Stimulated activated CD4-positive, alpha-beta T cell treated with anti-CD3 and anti-CD28 coated beads, Interleukin-15, amount 100 ng/mL, for 1 hour (primary cell): Measurements from ENCODE around the gene TMIE.

ENCODE experiments used
- DNase-seq, 2 donors: peaks; one replicate each; pipeline ENCODE4 v3.0.0-alpha.2; 2020; ENCODE audit warnings: low read depth in 1 of 2, low spot score in 1 of 2

TMIE gene, protein sequence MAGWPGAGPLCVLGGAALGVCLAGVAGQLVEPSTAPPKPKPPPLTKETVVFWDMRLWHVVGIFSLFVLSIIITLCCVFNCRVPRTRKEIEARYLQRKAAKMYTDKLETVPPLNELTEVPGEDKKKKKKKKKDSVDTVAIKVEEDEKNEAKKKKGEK

DNA sequence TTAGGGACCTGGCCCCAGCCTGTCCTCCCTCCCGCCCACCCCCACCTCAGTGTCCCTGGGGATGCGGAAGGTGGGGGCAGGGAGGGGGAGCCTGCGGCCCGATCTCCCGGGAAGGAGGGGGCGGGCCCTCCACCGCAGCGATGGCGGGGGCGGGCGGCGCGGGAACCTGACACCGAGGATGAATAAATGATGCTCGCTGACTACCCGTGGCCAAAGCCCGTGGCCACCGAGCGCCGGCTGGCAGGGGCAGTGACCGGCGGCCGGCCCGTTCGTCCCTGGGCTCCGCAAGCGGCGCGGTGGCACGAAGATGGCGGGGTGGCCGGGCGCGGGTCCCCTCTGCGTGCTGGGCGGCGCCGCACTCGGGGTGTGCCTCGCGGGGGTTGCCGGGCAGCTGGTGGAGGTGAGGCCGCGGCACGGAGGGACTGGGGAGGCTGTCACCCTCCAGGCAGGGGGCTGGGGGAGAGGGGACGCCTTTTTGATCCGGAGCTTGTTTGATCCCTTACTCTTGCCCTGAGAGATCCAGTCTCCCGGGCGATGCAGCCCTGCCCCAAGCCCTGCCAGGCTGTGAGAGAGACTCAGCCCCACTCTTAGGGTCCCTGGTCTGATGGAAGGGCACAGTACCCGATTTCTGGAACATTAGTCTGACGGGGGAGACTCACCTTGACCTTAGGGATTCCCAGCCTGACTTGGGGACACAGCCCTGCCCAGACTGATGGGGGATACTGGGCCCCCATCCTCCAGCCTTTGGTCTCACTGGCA lies at the start of gene TMIE:
Gene TMIE (plus strand): TSS at position 212 of the 759 bp plus-strand sequence. CDS start 96 bp downstream, at position 308.
- no peak for DNase-seq

DNA sequence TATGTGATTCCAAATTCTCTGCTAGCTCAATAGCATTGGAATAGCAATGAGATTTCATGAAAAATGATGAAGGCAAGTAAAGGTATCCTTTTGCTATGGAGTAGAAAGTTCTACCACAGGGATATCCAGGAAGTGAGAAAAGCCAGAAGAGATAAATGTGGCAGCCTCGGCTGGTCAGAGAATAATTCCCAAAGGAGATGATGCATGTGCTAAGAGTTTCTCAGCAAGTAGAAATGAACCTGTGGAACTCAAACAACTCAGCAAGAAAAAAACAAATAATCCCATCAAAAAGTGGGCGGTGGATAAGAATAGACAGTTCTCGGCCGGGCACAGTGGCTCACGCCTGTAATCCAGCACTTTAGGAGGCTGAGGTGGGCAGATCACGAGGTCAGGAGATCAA lies 45.9 kb upstream of the TMIE start:
- no peak for DNase-seq

GRCh38 chr3:46656778-46657556 lies 44.2 kb upstream of the TMIE start:
- DNase-seq: no peak

- no peak for DNase-seq
Observed at GRCh38 chr3:46659285-46659684, 41.9 kb upstream of the TMIE start.

GRCh38 chr3:46660003-46660402 lies 41.2 kb upstream of the TMIE start:
- DNase-seq: no peak

DNA sequence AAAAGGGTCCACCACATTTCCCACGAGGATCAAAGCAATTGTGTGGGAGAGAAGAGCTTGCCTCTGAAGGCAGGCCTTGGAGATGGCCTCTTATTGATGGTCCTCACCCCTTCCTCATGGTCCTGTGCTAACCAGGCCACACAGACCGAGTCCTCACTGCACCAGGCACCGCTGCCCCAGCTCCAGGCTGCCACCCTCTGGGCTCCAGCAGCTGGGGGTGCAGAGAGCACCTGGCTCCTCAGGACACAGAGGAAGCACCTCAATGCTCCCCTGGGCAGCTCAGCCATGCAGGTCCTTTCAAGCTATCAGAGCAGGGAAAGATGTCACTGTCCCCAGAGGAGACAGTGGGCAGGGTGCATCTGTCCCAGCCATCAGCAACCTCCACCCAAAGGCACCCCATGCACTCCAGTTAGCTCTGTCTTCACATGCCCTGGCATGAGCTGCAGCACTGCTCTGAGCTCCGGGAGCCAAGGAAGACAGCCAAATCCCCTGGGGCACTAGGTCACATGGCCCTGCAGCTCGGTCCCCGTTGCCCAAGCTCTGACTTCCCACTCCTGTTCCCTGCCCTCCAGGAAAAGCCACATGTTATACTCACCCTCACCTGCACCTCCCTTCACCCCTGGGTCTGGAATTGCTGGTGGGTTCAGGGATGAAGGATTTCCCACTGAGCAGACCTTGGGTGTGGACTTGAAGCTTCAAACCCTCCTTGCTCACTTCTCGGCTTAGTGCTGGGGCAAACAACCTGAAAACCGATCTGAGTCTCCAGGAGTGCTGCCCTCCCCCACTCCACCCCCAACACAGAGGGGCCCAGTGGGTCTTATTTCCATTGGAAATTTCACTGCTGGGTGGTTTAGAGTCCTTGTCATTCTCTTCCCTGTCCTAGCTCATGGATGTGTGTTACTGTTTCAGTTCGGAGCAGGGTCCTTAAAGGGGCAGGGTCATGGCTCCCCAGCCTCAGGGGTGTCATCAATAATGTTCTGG lies 40.4 kb upstream of the TMIE start:
- no peak for DNase-seq

DNA sequence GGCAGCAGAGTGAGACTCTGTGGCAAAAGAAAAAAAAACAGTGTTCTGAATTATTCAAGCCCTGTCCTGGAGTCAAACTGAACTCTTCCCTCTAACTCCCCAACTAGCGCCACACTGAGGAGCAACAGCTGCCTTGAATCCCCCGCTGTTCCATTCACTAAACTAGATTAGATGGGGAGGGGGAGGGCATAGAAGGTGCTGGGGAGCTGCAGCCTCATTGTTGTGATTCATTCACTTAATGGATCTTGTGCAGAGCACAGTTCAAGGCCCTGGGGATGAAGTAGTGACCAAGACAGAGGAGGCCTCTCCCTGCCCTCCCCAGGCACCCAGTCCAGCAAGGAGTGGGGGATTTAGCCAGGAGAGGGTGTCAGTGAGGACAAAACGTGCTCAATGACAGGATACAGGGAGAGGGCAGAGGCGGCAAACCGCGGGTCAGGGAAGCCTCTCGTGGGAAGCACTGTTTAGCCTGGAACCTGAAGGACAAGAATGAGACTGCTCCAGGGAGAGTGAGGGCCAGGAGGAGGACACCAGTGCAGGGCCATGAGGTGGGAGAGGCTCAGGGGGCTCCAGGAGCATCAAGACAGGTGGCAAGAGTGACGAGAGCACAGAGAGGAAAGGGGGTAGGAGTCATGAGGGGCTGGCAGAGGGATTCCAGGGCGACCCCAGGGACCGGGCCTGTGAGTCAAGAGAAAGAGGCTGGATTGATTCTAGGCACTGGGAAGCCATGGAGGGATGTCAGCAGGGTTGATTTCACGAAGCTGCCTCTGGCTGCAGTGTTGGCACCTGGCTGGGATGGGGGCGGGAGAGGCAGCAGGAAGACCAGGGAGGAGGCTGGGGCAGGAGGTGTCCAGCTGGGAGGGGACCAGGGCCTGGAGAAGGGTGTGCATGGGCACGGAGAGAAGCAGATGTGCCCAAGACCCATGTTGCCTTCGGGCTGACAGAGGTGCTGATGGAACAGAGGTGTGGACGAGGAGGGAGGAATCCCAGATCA lies 39.1 kb upstream of the TMIE start:
- no peak for DNase-seq

- no peak for DNase-seq
Observed at GRCh38 chr3:46662771-46663551, 38.2 kb upstream of the TMIE start.

GRCh38 chr3:46663591-46664135 lies 37.5 kb upstream of the TMIE start:
- no peak for DNase-seq

GRCh38 chr3:46664188-46664970 lies 36.8 kb upstream of the TMIE start:
- DNase-seq: no peak

- DNase-seq: no peak
Observed at GRCh38 chr3:46664971-46665762, 36.0 kb upstream of the TMIE start.

DNA sequence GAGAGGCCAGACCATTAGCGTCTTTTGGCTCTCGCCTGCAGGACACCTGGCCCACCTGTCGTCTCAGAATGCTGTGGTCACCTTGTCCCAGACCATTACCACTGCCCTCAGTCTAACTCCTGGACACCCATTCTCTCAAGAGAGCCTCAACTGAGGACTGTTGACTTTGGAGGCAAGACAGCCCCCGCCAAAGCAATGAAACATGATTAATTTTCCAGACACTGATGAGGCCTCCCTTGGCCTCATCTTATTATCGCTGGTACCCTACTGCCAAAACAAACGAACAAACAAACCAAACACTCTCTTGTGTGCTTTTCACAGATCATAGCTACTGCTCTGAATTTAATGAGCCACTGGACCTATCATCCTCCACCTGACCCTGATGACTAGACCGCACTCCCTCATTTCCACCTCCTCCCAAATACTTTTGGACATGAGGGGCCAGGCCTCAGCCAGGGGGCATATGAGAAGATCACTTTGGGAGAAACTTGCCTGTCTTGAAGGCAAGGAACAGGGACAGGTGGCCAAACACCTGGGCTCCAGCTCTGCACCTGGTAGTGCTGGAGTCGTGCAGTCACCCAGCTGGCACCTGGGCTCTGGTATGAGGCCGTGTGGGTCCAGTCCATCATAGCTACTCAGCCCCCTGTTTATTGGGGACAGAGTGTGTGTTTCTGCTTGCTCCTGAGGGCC lies 35.3 kb upstream of the TMIE start:
- DNase-seq: no peak

- no peak for DNase-seq
Observed at GRCh38 chr3:46666453-46666845, 34.7 kb upstream of the TMIE start.

DNA sequence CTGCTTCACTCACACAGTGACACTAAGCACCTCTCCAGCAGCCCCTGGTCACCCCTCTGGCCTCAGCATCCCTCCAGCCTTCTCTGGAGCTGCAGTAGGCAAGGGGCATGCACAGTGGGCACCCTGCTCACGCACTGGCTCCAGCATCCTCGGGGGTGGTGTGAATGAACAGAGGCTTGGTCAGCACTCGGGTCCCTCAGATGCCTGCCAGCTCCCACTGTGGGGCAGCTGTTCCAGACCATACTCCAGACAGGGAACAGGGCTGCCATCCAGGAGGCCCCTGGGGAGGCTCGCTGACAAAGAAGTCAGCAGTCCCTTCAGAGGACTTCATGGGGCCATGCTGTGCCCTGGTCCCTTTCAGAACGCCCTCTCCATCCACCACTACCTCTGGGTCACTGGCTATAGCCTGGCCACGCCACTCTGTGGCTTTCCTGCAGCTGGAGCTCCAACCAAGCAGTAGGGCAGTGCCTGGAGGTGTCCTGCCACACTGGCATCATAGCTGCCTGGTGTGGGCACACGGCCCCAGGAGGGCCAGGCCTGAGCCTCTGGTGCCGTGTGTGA lies 34.1 kb upstream of the TMIE start:
- DNase-seq: no peak

- no peak for DNase-seq
Observed at GRCh38 chr3:46667657-46668056, 33.5 kb upstream of the TMIE start.

DNA sequence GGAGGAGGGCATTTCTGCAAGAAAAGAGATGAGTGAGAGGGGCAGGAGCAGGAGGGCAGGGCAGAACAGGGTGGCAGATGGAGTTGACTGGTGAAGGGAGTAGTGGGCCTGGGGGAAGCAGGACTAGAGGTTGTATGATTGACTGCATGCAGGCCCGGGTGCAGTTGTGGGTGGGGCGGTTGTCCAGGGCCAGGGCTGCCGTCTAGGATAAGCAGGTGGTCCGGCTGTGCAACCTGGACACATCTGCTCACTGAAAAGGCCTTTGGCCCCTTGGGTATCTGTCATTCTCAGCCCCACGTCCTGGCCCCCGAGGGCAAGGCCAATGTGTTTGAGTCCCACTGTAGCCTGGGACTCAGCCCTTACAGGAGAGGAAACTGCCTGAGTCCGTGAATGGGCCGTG lies 33.1 kb upstream of the TMIE start:
- DNase-seq: no peak
